B cell (primary cell): ENCODE data around the gene CYP27A1. TPM values are rescaled to one million over a fixed set of nuclear protein-coding genes. Genes with fewer than 3 reads are reported as not detected.

ENCODE experiments used
- ATAC-seq: fragments of 200-7000 bp; cut with Tn5 transposase; one replicate; pipeline ENCODE4 v1.10.0; 2021; ENCODE audit warnings: low read depth, mild to moderate bottlenecking, moderate number of reproducible peaks, moderate library complexity
- CTCF ChIA-PET: fragments of 350-600 bp; sonication (Branson Sonifier 250); formaldehyde crosslinking; loops from one replicate; lab custom pipeline; 2021; ENCODE audit warnings: antibody characterized with exemption, inconsistent platforms; lab: Charles Lee
- POLR2A ChIA-PET: fragments of 350-600 bp; sonication (Branson Sonifier 250); formaldehyde crosslinking; loops from one replicate; lab custom pipeline; 2021; ENCODE audit warnings: antibody characterized with exemption; lab: Charles Lee
- DNase-seq: peaks from one replicate; pipeline ENCODE4 v3.0.0; 2013
- H2AFZ ChIP-seq: 2 replicates; pipeline ENCODE4 v1.6.1; 2012; ENCODE audit warnings: mild to moderate bottlenecking, low read depth, low read length; ENCODE audit not compliant: insufficient read depth, poor library complexity, severe bottlenecking
- H3K27ac ChIP-seq, 2 donors: 1 replicate in 1 of 2; 2 replicates in 1 of 2; pipeline ENCODE4 v1.5.1; 2012 to 2013; ENCODE audit warnings: low read length in 2 of 2, mild to moderate bottlenecking in 2 of 2, moderate library complexity in 1 of 2
- H3K27me3 ChIP-seq, 4 experiments: fragments of 200-600 bp in 1 of 4; sonication (generic) in 1 of 4; replicated peaks in 1 of 4; 1 replicate in 2 of 4; 2 replicates in 2 of 4; pipeline versions ENCODE4 v1.6.1 to v1.7.0; 2013 to 2016; ENCODE audit warnings: low read length in 3 of 4, mild to moderate bottlenecking in 2 of 4, mixed read lengths in 1 of 4, moderate library complexity in 1 of 4; ENCODE audit not compliant: insufficient read depth in 4 of 4, control insufficient read depth in 3 of 4; ENCODE audit errors: control extremely low read depth in 1 of 4
- H3K36me3 ChIP-seq, 2 experiments: replicated peaks in 1 of 2; 1 replicate in 1 of 2; 2 replicates in 1 of 2; pipeline versions ENCODE4 v1.6.1 to v1.7.1; 2013; ENCODE audit warnings: low read length in 1 of 2; ENCODE audit not compliant: insufficient read depth in 2 of 2, control insufficient read depth in 1 of 2; ENCODE audit errors: control extremely low read depth in 1 of 2, extremely low read depth in 1 of 2
- H3K4me1 ChIP-seq, 2 donors: fragments of 200-600 bp in 1 of 2; sonication (generic) in 1 of 2; 1 replicate in 1 of 2; 2 replicates in 1 of 2; pipeline versions ENCODE4 v1.5.1 to v1.6.1; 2013 to 2017; ENCODE audit warnings: low read length in 2 of 2; ENCODE audit not compliant: control insufficient read depth in 2 of 2, insufficient read depth in 2 of 2
- H3K4me2 ChIP-seq: replicated peaks from 2 replicates; pipeline ENCODE3; 2012; ENCODE audit warnings: mild to moderate bottlenecking, low read depth, low read length; ENCODE audit not compliant: poor library complexity, severe bottlenecking
- H3K4me3 ChIP-seq, 5 experiments: fragments of 200-600 bp in 1 of 5; sonication (generic) in 1 of 5; 1 replicate in 3 of 5; 2 replicates in 2 of 5; pipeline versions ENCODE4 v1.5.1 to v1.7.0; 2011 to 2016; ENCODE audit warnings: low read length in 4 of 5, mild to moderate bottlenecking in 4 of 5, low read depth in 2 of 5, control low read depth in 1 of 5, moderate library complexity in 1 of 5; ENCODE audit not compliant: insufficient read depth in 1 of 5; ENCODE audit errors: control extremely low read depth in 1 of 5, extremely low read depth in 1 of 5
- H3K79me2 ChIP-seq: fragments of 200-600 bp; sonication (generic); one replicate; pipeline ENCODE4 v1.6.0; 2016; ENCODE audit warnings: low read length; ENCODE audit not compliant: control insufficient read depth, insufficient read depth
- H3K9ac ChIP-seq: fragments of 200-600 bp; sonication (generic); 2 replicates; pipeline ENCODE4 v1.6.1; 2017; ENCODE audit warnings: mild to moderate bottlenecking, low read length, moderate library complexity
- H3K9me3 ChIP-seq, 3 donors: one replicate each; pipeline versions ENCODE4 v1.6.1 to v1.7.1; 2013; ENCODE audit warnings: low read length in 2 of 3; ENCODE audit not compliant: control insufficient read depth in 2 of 3, insufficient read depth in 1 of 3; ENCODE audit errors: control extremely low read depth in 1 of 3
- H4K20me1 ChIP-seq: 2 replicates; pipeline ENCODE4 v1.6.0; 2012; ENCODE audit warnings: mild to moderate bottlenecking, low read length; ENCODE audit not compliant: insufficient read depth, control insufficient read depth, poor library complexity, severe bottlenecking
- H3K27ac Mint-ChIP-seq: one replicate; pipeline ENCODE4 v1.8.0; 2021; ENCODE audit warnings: mixed read lengths
- H3K27me3 Mint-ChIP-seq: one replicate; pipeline ENCODE4 v1.8.0; 2021; ENCODE audit warnings: mixed read lengths
- H3K4me1 Mint-ChIP-seq: one replicate; pipeline ENCODE4 v1.8.0; 2021; ENCODE audit warnings: mixed read lengths
- H3K4me3 Mint-ChIP-seq: one replicate; pipeline ENCODE4 v1.8.0; 2021; ENCODE audit warnings: mixed read lengths
- H3K9me3 Mint-ChIP-seq: one replicate; pipeline ENCODE4 v1.8.0; 2022; ENCODE audit warnings: mixed read lengths; ENCODE audit not compliant: insufficient read depth
- CTCF ChIP-seq: fragments of 200-600 bp; IDR thresholded peaks from one replicate; pipeline ENCODE4 v1.8.0; 2022; ENCODE audit warnings: antibody characterized with exemption, mild to moderate bottlenecking
- EZH2 ChIP-seq: IDR thresholded peaks from 2 replicates; pipeline ENCODE4 v1.6.1; 2012; ENCODE audit warnings: borderline replicate concordance, low read depth, mild to moderate bottlenecking, moderate library complexity, low read length; ENCODE audit not compliant: insufficient read depth, poor library complexity, severe bottlenecking
- WGBS: methylation state at CpG from one replicate; pipeline ENCODE4 v1.1.5; 2013; ENCODE audit warnings: missing lambda C conversion rate; ENCODE audit not compliant: insufficient coverage; 5-methylcytosine and 5-hydroxymethylcytosine counted together
- intact Hi-C: fragments of 100-400 bp; cut with micrococcal nuclease; formaldehyde crosslinking; loops from one replicate; pipeline ENCODE4 v1.10.0; 2022
- polyA plus RNA-seq: library from polyadenylated mRNA; depleted of rRNA; stranded (reverse); fragments of >200 nt; gene quantifications from 2 replicates; pipeline ENCODE4 v1.2.3, GENCODE V29; 2012
- total RNA-seq, 2 donors: library from RNA; stranded (reverse); fragments of 120-200 nt in 1 of 2; gene quantifications; 1 replicate in 1 of 2; 2 replicates in 1 of 2; pipeline versions ENCODE4 v1.2.3 to v1.2.4, GENCODE V29; 2013 to 2022

The CYP27A1 gene
- total and polyA plus RNA-seq, 2 donors (not counting 1 experiment from before 2014, with no cell fraction given), result 0.39 to 1.1 TPM

- no peak for DNase-seq
- Mint-ChIP-seq H3K9me3 (peaks cover 6% of the 10 kb centered on the region), H3K27ac (no peak overlapping the region), H3K4me3 (no peak overlapping the region), H3K4me1 (no peaks in the 10 kb centered on the region), H3K27me3 (peaks cover 62% of the 10 kb centered on the region)
- Histone ChIP-seq H4K20me1 (no peaks in the 10 kb centered on the region), H3K36me3 (no peaks in the 10 kb centered on the region), H2AFZ (no peak overlapping the region), H3K4me2 (no peak overlapping the region), H3K79me2 (no peaks in the 10 kb centered on the region), H3K4me1 (no peaks in the 10 kb centered on the region), H3K27me3 (peaks cover 0 to 40% (median 12%) of the 10 kb centered on the region in 4 experiments), H3K27ac (no peak overlapping the region), H3K9ac (no peak overlapping the region), H3K9me3 (peaks cover 3 to 4% (median 3%) of the 10 kb centered on the region in 3 donors), H3K4me3 (no peak overlapping the region)
- ATAC-seq, result no peak
- whole genome bisulfite sequencing, result 93% methylated on average over 12 of the region's 12 CpGs
- POLR2A ChIA-PET, result no interaction called here
- TF ChIP-seq EZH2, result no peak
- TF ChIP-seq CTCF, result no peak
- intact Hi-C loops, result no loop called here
- CTCF ChIA-PET, result no interaction called here
Measured at GRCh38 chr2:218809515-218809914, 27.6 kb downstream of the CYP27A1 start.

- Mint-ChIP-seq H3K4me3 (no peak overlapping the region), H3K9me3 (peaks cover under 1% of the 10 kb centered on the region), H3K27ac (no peak overlapping the region), H3K4me1 (no peaks in the 10 kb centered on the region), H3K27me3 (peaks cover 55% of the 10 kb centered on the region)
- POLR2A ChIA-PET, result no interaction called here
- no peak overlapping the region for H3K9ac ChIP-seq
- H3K9me3 ChIP-seq, result no peaks in the 10 kb centered on the region
- CTCF ChIA-PET, result interaction anchor here (0.7 kb wide), 1 partner anchor 19 kb away, joined by 3 read pairs; no protein-coding TSS in a partner anchor
- no peak overlapping the region for H3K4me2 ChIP-seq
- H3K36me3 ChIP-seq, result no peaks in the 10 kb centered on the region
- H3K79me2 ChIP-seq, result no peaks in the 10 kb centered on the region
- no peaks in the 10 kb centered on the region for H4K20me1 ChIP-seq
- H3K4me1 ChIP-seq, result no peaks in the 10 kb centered on the region
- H3K4me3 ChIP-seq, result no peak overlapping the region
- TF ChIP-seq EZH2 (no peak), CTCF (no peak)
- DNase-seq (no peak), ATAC-seq (no peak)
- intact Hi-C loops, result no loop called here
- peaks cover 0 to 33% (median 8%) of the 10 kb centered on the region in 4 experiments for H3K27me3 ChIP-seq
- WGBS, result no CpG with 5 or more reads among the region's 2 CpGs
- no peak overlapping the region for H3K27ac ChIP-seq
- H2AFZ ChIP-seq, result no peak overlapping the region
Measured at GRCh38 chr2:218810256-218810655, 28.3 kb downstream of the CYP27A1 start.
